Measurements from ENCODE around the gene ATP2C2.

- TF ChIP-seq CTCF (conservative IDR thresholded peaks at IDR 0.05; ENCODE audit: low read depth, low read length) (no peak), EZH2 (IDR thresholded peaks at IDR 0.05; ENCODE audit: low read length, unreplicated experiment) (no peak), EZH2phosphoT487 (IDR thresholded peaks at IDR 0.05; ENCODE audit: borderline replicate concordance, low read length) (no peak)
These were observed 117.8 kb downstream of the ATP2C2 start for GRCh38 chr16:84486126-84486525.
